Measurements from ENCODE around the gene MYH15.
"Not testable (repeated sequence)": the region's sequence is repeated elsewhere in the genome, so short reads cannot be mapped to it uniquely, and the experiment has no call there.

MYH15 gene

DNA sequence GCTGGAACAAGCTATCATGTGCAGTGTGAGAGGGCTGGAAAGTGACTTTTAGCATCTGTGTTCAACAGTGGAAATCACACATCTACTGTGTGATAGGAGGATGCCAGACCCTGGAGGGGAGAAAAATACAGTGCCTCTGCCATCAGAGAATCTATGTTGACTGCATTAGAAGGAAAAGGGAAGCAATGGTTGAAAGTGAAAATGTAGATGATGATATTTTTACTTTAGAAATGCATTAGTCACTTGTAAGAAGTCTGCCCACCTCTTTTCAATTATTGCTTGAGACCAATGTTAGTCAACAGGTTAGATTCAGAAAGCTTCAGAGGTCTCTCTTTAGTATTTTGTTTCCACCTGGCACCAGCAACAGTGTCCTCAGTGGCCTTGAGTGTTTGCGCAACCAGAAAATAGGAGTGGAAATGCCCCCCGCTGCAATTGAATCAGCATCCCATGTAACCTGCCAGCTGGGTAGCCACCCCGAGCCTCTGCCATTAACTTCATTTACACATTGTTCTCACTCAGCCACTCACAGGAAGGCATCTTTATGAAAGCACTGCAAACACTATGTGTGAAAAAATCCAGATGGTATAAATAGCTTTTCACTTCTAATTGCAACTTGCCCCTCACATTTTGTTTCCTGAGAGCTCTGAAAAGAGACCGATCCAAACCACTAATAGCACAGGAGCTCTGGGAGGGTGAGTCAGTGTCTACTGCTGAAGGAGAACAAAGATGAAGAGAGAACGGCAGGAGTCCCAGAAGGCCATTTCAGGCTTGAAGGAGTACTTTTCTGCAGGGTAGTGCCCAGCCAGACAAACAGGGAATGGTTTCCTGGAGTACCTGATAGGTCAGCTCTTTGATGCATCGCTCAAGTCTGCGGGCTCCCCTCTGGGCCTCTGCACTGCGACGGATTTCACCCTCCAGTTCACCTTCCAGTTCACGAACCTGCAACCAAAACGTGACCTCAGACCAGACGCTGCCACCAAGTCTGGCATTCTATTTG is 122.0 kb downstream of the MYH15 start:
- no peak for DNase-seq (ENCODE audit: low spot score)

DNA sequence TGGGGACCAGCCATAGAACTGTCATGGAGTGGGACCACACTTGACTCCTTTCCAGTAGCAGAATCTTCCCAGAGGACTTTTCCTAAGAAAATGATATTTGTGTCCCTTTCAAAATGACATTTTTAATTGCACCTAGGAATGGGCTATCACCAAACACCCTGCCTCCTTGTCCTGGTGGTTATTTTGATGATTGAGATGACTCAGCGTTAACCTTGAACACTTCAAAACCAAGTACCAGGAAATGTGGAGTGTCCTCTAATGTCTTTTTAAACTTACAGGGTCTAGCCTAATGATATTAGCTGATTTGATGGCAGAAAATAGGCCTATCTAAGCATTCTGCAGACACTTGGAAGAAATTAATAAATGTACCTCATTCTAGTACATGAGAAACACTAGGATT is 123.3 kb downstream of the MYH15 start:
- DNase-seq (ENCODE audit: low spot score), result no peak

DNA sequence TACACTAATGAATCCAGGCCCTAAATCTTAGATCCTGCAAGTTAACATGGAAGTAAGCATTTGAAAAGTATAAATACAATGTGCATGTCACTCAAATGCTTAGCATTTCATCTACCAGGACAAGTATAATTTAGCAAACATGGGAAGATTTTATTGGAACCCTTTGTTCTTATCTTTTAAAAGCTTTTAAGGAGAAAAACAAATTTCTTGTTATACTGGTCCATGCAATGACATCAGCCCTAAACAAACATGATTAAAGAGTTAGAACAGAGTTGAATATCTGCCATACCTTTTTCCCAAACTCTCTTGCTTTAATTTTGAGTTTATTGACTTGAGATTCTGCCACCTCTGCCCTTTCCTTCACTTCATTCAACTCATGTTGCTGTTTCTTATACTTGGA is 127.1 kb downstream of the MYH15 start:
- DNase-seq (ENCODE audit: low spot score), result no peak

DNA sequence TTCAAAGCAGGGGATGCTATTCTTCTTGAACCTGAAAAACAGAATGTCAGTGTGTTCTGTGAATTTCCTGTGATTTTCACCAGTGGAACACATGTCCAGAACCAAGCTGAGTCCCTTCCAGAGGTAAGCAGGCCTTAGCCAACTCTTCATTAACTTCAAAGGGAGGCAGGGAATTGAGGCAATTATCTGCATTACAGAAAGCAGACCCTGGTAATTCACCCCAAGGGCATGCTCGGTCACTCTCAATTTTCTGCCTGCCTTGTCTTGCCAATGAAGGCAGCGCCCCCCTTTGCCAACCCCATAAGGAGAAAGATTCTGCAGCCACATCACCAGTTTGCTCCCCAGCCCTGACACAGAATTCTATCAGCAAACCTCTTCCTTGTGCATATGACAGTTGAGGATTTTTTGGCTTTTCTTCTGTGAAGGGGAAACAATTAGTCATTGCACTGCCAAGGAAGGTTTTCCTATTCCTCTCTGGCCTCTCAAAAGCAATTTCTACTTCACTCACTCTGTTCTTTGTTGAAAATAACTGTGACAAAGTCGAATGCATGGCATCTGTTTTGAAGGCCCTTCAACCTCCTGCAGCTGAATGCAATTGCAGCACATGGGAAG is 128.8 kb downstream of the MYH15 start:
- no peak for DNase-seq (ENCODE audit: low spot score)

DNA sequence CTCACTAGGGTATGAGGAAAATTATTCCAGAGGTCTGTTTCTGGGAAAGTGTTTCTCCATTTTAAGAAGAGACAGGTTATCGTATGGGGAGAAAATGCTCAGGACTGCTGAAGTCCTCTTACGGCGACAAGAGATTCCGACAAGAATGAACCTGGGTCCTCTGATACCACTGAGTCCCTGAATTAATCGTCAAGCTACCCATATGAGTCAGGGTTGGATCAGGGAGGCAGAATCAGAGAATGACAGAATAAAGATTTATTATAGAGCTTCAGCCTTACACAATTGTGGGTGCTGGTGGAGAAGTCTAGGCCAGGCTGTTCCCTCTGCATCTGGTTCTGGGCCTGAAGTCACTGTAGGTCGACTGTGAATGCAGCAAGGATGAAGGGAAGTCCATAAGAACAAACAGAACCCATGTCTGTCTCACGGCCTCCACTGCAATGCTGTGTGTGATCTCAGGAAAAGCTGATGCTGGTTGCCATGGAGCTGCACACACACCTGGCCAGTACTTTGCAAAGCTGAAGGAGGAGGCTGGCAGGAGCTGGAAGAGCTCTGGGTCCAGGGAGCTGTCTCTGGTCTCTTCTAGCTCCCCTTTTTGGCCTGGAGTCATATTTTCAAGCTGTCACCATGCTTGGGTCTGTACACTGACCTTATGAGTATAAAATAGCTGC is 130.1 kb downstream of the MYH15 start:
- no peak for DNase-seq (ENCODE audit: low spot score)

DNA sequence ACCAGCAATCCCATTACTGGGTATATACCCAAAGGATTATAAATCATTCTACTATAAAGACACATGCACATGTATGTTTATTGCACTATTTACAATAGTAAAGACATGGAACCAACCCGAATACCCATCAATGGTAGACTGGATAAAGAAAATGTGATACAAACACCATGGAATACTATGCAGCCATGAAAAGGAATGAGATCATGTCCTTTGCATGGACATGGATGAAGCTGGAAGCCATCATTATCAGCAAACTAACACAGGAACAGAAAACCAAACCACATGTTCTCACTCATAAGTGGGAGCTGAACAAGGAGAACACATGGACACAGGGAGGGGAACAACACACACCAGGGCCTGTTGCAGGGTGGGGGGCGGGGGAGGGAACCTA is 131.4 kb downstream of the MYH15 start:
- DNase-seq (ENCODE audit: low spot score), result not testable (repeated sequence)

DNA sequence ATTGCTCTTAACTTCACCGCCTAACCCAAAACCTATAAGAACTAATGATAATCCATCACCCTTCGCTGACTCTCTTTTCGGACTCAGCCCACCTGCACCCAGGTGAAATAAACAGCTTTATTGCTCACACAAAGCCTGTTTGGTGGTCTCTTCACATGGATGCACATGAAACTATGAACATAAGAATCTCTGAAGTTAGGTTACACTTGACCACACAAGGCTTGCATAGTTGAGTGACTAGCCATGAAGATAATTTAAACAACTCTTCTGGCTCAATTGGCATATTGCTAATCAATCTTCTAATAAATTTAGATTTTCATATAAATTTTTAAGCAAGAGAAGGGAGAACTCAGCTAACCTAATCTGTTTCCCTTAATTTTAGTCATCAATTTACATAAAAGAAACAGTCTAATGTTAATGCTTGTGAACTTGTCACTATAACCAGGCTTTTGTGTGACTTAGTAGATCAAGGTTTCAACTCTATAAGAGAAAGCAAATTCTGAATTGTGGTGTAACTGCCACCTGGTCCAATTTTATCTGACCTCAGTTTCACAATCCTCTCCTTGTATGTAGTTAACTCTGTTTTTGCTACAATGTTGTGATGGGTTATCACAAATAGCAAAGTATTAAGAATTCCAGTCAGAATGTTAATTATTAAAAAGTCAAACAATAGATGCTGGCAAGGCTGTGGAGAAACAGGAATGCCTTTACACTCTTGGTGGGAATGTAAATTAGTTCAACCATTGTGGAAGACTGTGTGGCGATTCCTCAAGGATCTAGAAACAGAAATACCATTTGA is 132.0 kb downstream of the MYH15 start:
- no peak for DNase-seq (ENCODE audit: low spot score)

DNA sequence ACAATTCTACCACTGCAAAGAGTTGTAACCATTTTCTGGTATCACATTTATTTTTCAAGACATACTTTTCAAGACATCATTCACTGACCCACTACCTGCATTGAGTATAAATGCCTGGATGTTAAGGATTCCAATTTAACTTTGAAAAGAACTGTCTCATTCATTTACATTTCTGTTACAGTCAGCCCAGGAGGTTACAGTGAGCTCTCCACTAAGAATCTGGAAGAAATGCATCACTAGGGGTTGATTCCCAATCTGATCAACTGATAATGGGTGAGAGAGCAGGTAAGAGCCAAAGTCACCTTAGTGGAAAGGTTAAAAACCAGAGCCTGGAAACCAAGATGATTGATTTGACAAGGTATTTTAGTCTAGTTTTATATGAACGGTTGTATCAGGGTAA is 133.0 kb downstream of the MYH15 start:
- DNase-seq (ENCODE audit: low spot score), result no peak

DNA sequence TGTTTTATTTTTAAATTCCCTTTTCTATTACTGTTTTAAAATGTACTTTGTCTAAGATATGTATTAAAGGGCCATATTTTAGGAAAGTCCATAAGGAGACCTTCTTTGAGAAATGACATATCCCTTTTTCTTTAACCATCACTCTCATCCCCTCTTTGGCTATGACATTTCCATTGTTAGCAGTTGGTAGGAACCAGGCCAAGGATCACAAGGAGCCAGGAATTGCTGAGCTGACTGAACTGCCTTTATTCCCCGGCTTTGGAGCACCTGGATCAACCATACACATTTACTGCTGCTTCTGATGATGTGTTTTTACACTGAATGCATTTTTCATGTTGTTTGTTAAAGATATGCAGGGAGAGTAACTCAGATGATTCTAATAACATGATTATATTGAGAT is 134.4 kb downstream of the MYH15 start:
- DNase-seq (ENCODE audit: low spot score), result no peak

DNA sequence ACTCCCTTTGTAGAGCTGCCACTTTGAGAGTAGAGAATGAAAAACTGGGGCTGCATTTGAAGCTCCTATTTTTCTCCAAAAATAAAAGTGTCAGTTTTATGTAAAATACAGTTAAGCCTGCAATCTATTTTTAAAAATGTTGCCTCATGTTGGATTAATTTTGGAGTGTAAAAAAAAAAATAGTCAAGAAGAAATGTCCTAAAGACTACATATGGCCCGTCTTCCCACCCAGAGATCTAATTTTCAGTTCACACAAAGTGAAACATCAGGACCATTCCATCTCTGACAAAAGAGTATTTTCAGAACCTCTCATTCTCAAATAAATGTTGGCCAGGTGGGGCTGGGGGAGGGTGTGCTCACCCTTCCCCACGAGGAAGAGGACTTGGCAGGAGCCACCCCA is 151.4 kb downstream of the MYH15 start:
- no peak for DNase-seq (ENCODE audit: low spot score)

DNA sequence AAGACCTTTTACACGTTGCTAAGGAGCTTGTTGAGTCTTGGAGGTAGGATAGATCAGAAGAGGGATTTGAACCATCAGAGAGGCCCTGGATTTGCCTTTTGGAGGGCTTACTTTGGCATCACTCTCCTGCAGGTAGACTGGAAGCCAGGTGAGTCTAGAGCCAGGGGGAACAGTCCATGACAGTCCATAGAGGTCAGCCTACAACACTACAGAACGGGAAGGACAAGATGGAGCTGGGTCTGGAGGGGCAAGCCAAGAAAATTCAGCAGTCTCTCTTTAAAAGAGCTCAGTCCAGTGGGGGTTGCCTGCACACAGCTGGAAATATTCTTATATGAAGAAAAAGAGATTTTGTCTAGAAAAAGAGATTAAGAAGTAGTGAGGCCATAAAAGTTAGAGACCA is 153.4 kb downstream of the MYH15 start:
- no peak for DNase-seq (ENCODE audit: low spot score)

DNA sequence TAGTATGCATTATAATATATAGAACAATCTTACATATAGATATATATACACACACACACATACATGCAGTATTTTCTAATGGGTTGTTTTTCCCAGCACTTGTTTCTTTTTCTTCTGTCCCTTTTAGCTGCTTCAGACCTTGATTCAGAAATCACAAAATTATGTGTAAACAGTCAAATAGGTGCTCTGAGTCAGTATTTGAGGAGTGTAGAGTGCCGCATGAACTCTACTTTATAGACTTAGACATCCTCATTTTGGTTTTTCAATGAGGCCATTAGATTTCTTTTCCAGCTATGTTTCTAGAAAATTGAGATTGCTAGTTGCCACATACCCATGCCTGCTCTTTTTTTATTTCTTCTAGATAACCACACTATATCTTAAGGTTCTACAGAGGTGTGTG is 155.8 kb downstream of the MYH15 start:
- no peak for DNase-seq (ENCODE audit: low spot score)

DNA sequence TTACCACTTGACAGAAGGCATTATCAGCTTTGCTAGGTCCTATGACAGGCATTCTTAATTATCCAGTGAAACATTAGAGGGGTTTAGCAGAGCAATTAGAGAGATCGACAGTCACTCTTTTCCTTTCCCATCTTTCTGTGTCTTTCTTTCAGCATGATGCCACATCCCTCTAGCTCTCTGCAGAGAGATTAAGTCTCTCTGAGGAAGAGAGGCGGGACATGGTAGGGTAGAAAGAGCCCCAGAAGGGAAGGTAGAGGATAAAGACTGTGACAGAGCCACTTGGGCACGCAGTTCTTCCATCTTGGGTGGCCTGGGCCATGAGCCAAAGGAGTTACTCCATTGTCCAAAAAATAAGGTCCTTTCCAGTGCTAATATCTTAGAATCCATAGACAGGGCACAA is 158.2 kb downstream of the MYH15 start:
- no peak for DNase-seq (ENCODE audit: low spot score)

DNA sequence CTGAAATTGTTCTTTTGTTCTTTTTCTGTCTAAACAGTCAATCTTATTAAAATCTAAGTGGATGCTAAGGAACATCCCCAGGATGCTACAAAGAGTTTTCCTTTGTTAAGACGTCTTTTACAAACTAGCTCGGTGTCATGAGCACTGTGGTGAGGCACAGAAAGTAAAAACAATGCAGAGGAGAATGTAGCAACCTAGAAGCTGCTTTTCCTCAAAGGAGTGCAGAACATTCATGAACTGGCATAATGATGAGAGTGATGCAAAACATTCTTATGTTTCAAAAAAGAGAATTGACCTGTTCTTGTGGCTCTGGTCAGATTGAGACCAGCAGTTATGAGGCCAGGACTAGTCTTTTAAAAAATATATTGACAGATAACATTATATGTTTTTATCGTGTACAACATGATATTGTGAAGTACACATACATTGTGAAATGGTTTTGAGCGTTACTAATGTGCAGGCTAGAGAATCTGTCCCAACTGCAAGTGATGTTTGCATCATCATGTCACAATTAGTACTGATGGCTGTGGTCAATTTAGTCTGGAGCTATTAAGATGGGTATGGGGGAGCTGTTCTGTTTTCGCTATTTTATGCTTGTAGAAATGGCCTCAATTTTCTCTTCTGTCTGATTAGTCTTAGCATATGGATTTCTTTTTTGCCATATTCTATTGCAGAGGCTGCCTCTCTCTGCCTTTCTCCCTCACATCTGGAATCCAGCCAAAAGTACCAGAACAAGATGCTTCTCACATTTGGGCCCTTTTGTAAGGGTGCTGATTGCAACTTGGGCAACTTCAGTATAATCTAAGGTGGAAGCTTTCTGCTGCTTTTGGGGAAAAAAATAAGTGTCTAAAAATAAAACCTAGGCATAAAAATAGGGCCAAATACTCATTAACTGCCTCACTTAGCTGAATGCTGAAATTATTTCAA is 163.8 kb downstream of the MYH15 start:
- DNase-seq (ENCODE audit: low spot score), result no peak

DNA sequence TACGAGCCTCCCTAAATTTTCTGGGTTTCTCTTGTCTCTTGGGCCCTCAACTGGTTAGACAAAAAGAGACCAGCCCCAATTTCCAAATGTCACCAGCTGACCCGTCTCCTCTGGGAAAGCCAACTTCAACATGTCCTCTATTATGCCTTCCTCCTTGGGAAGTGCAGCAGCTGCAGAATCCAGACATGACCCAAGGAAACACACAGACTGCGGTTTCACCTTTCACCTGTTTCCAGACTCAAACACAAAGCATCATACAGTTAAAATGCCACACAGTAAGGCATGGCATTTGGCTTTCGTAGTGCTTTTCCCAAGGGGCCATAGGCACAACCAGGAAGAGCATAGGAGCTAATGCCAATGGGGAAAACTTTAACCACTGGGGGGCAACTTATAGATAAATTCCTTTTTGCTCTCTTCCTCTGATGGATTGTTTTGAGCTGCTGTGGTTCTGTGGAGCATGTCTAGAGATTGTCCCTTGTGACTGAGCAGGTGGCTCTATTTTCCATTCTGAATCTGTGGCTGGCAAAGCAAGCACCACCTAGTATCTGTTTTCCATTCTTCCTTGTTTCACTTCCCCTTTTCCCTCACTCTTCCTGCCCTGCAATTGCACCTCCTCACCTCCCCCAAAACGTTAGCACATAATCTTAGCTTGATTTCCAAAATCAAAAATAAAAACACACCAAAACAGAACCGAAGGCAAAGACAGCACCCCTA is 164.7 kb downstream of the MYH15 start:
- no peak for DNase-seq (ENCODE audit: low spot score)

DNA sequence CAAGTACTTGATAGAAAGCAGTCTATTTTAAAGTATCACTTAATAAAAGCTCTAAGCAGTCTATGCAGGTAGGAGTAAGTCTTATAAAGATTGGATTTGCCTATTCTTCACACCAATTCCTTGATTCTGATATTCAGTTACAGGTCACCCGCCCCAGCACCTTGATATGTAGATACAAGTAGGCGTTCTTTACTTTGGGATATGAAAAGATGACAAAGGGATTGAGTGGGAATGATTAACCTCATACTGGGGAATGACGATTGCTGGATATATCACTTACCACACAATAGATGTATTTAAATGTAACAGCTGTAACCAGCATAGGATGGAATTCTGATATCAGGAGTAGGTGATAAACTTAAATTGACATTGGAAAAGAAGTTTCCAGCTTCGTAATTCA is 166.9 kb downstream of the MYH15 start:
- no peak for DNase-seq (ENCODE audit: low spot score)

DNA sequence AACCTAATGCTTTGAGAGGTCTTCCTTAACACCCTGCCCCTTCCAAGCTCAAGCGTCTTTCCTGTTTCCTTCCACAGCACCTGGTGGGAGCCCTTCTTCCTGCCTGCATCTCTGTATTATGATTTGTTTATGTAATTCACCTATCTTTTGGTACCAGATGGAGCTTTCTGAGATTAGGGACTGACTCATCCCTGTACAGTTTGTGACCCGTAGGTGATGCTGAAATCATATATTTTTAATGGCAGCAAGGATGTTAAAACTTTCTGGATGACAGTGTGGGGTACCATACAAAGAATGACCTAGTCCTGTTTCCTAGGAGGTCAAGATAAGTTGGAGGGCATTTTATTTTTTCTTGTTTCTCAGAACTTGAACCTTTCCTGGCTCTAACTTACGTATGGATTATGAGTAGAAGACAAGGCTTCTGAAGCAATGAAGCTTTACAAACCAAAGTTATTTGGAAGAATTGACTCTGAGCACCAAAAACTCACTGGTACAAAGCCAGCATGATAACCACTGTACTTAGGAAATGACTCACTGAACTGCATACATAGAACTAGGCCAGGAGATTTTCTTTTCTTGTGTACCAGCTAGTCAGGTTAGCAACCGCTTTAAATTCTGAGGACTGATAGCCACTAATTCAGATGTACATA is 167.4 kb downstream of the MYH15 start:
- no peak for DNase-seq (ENCODE audit: low spot score)

DNA sequence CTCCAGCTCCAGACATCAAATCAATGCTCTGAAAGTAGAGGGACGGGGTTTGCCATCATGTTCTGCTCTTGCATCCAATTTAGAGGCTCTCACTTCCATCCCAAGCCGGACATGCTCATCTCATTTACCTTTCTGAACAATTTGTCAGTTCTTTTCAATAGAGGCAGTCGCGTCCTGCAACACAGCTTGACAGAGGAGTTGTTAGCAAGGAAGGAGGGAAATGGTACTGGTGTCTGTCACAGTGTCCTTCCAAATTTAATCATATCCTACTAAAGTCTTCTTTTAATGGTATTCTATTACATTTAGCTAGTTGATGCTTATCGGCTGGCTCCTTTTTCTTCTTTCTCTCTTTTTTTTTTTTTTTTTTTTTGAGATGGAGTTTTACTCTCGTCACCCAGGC is 168.5 kb downstream of the MYH15 start:
- no peak for DNase-seq (ENCODE audit: low spot score)

DNA sequence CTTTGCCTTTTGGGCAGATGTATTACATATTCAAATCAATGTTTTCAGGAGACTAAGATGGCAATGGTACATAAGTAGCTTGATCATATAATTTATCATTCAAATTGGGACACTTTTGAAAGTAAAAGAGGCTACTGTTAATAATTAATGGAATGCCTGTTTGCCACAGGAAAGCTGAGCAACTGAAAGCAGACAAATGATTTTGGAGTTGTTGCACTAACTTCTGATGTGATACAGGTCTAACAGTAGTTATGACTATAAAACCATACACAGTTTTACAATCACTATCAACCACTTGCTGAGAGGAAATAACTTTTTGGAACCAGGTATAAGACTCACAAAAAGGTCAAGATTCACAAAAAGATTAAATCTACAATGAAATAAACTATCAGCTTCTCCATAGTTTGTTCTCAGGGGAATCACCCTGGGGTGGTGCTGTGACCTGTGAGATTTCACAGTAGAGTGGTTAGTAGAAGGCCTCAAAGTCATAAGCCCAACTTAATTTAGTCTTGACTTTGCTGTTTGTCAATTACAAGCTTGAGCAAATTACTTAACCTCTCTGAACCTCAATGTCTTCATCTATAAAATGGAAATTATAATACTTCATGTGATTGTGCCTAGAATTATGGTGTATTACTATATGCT is 171.4 kb downstream of the MYH15 start:
- no peak for DNase-seq (ENCODE audit: low spot score)
